GM12872 (cell line): ENCODE measurements around the gene IQCM.

ENCODE experiments used
- CTCF ChIP-seq: IDR thresholded peaks from 3 replicates; pipeline ENCODE4 v1.5.1; 2011; ENCODE audit warnings: low read depth, mild to moderate bottlenecking, low read length, moderate library complexity; ENCODE audit not compliant: insufficient read depth

Gene IQCM

GRCh38 chr4:149589826-149590225 is 225.8 kb downstream of the IQCM start:
- no peak for TF ChIP-seq CTCF

DNA sequence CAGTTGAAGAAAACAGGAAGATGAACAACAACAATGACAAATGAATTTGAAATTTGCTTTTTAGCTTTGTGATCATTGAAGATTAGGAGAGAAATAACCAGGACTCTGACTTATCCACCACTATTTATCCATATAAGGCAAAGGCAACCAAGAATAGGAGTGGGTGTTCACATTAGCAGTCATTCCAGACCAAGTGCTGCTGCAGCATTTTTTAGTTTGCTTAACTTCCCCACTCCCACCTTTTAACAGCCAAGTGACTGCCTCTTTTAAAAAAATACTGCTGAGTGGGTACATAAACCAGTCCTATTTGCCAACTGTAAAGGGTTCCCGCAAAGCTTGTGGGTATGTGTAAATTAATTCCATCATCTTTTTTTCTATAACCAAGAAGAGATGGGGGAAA is 230.9 kb downstream of the IQCM start:
- TF ChIP-seq CTCF: no peak

DNA sequence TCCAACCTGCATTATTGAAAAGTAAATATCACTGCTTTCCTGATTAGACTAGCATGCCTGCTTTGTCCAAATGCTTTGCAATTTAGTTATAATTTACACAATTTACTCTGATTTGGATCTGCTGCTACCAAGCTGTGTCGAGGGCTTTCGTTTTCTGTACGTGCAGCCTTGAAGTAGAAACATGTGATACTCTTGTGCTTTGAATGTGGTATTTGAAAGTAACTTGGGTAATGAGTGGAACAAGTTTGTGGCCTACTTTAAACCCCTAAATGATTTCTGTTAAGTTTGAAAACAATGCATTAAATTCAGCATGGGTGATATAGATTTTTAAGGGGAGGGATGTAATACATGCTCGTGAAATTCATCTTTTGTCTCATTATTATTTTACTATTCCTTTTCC is 240.7 kb downstream of the IQCM start:
- no peak for TF ChIP-seq CTCF

DNA sequence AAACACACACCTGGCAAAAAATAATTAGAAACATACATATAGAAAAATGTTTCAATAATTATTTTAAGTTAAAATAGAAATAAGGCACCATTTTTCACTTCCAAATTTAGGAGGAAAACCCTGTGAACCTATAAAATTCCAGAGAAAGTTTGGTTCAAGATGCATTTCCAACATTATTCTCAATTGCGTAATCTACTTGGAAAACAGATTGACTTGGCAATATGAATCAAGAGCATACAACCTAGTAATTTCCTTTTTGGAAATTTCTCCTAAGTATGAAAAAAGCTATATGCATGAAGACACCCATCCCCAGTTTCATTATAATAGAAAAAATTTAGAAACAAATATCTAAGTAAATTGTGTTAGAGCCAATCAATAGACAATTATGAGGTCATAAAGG is 242.9 kb downstream of the IQCM start:
- no peak for TF ChIP-seq CTCF

DNA sequence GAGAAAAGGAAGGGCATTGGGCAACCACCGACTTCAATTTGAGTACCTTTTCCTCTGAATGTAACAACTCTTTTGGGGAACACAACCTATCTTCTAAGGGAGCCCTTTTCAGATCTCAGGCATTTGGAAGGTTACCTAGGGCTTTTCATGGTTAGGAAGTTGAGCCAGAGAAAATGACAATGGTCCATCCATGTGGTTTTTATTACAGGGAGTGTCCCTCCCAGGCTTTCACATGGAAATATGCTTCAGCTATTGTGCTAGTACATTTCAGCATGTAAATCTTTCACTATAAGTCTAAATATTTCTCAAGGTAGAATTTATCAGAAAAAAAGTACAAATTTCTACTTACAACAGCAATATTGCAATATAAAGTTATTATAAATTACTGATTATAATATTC is 259.8 kb downstream of the IQCM start:
- TF ChIP-seq CTCF: no peak

DNA sequence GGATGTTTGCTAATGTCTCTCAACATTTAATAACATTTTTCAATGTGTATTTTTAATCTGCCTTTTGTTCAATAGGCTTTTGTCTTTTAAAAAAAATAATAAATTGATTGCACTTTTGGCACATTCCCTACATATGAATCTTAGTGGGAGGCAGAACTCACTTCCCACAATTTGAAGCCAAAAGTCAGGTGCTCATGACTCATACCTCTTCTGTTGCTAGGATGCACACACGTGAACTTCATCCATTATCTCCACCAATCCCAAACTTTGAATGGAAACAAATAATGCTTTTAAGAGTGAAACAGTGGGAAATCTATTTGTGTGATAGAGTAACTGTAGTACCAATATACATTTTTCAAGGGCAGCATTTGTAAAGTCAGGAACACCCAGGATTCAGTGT is 260.5 kb downstream of the IQCM start:
- TF ChIP-seq CTCF: no peak

- no peak for TF ChIP-seq CTCF
Observed at GRCh38 chr4:149553959-149554520, 261.6 kb downstream of the IQCM start.
